ENCODE data around the gene KCNJ11. TPM values are rescaled to one million over a fixed set of nuclear protein-coding genes. Genes with fewer than 3 reads are reported as not detected.

Gene KCNJ11
- total RNA-seq, 1 experiment from 2014 or later = 0.09 TPM

DNA sequence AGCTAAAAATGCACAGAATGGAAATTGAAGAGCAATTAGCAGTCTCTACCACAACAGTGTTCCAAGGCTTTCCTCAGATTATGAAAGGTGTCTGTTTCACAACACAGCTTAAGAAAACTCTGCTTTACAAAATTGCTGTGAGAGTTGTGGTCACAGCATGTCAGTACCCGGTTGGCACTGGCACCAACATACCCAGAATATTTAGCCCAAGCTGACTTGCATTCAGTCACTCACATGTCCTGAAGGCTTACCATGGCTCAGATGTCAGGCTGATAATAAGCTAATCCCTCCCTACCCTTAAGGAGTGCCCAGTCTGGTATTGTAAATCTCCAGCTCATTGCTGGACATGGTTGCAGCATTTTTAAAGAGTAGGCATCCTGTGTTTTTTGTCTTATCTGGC is 22.0 kb downstream of the KCNJ11 start:
- no peak for DNase-seq (ENCODE audit: low spot score)

- DNase-seq (ENCODE audit: low spot score) = peak; percentile 80
Observed at GRCh38 chr11:17354601-17354991, 33.9 kb downstream of the KCNJ11 start.

DNA sequence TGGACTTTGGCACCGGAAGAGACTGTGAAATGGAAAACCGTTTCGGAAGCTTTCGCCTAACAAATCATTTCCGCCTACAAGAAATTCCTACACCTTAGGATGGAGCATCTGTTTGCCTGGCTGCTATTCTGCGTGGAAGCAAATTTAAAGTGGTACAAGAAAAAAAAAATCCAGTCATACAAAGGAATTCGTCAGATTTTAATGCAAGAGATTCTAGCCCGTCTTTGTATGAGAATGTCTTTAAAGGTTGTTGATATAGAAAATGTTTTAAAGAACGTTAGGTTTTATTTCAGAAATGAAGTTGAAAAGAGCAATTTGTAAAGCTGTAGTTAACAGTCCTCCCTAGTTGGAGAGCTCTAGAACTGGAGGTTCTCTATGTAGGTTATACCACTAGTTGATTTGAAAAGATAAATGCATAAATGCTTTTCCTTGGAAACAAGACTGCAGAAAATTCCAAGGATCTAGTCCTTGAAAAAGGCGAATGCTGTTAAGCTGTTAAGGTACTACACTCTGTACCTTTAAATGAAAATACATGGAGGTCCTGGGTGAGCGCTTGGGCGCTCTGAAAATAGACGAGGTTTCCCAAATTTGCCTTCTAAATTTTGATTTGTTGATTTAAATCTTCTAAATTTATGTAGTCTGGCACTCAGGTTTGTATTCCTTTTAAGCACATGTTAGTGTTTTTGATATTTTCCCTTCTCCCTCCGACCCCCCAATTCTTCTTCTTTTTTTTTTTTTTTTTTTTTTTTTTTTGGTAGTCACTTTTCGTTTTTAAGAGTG is 34.4 kb downstream of the KCNJ11 start:
- peak; percentile 6 for DNase-seq (ENCODE audit: low spot score)

DNA sequence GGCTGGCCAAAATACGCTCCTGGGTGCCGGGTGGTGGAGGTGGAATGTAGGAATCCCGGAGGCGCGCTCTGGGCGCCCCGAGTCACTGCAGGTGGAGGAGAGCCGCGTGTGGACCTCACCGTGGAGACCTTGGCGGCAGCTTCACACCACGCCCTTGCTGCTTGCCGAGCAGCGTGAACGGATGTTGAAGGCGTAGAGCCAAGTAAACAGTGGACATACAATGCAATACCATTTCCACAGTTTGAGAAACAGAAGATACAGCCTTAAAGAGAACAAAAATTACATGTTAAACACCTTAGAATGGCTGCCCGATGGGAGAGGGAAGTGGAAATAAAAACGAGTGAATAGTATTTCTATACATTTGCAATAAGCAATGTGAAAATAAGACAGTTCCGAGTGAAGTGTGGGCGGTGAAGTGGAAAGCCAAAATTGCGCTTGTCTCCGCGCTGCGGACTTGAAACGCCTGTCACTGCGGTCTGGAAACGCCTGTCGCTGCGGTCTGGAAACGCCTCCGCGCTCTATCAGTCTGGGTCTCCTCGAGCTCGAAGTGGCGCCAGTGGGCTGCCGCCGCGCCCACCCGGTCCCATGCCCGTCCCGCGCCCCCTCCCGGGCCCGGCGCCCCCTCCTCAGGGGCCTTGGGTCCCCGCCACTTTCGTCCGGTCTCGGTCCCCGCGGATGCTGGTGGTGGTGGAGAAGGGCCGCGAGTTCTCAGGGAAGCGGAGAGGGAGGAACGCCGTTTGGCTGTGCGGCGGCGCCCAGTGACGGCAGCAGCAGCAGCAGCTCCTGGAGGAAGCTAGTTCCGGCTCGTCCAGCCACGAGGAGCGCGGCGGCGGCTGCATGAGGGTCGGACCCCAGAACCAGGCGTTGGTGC is 35.3 kb downstream of the KCNJ11 start:
- peak; percentile 52 for DNase-seq (ENCODE audit: low spot score)

GRCh38 chr11:17351510-17352176 is 36.8 kb downstream of the KCNJ11 start, which contains the start of gene NCR3LG1:
TSS of gene NCR3LG1 (plus strand) at chr11:17351800. CDS start at chr11:17351970, 170 bp downstream.
- no peak for DNase-seq (ENCODE audit: low spot score)

DNA sequence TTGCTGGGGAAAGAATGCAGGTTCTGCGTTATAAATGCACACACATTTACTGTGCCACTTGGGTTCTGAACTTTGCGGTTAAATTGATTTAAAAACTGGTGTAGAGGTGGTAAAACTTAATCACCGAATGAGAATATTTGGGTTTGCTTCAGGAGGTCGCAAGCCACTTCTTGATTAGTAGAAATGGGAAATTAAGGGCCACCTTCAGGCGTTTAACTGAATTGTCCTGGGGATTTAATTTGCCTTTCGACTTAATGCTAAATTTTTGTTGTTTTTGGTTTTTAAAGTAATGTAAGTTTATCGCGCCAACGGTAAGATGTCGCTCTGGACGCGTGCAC is 37.3 kb downstream of the KCNJ11 start:
- DNase-seq (ENCODE audit: low spot score) = no peak

DNA sequence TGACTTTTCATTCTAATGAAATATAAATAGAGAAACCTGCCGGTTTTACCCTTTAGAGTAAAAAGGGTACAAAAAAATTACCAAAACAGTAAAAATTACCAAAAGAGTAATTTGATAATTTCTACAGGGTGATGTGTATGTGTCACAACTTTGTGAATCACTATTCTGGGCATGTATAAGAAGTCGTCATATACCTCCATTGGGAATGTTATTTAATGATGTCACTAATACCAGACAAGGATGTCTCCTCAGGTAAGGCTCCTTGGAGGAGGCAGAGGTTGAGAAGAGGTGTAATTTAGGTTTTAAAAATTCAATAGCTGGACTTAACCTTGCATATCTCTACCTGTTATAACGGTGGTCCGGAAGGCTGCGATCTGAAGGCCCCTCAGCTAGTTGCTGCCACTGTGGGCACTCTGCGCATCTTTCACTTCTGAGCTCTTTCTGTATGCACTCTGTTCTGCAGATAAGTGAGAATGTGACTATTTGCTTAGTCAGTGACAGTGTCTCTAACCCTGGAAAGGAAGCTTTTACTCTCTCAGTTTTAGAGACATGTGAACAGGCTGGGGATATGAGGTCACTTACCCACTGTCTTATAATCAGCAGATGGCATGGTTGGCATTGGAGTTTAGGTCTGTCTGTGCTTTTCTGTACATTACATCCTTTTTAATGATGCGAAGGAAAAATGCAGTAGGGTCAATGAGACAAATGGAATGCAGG is 37.8 kb downstream of the KCNJ11 start:
- no peak for DNase-seq (ENCODE audit: low spot score)

DNA sequence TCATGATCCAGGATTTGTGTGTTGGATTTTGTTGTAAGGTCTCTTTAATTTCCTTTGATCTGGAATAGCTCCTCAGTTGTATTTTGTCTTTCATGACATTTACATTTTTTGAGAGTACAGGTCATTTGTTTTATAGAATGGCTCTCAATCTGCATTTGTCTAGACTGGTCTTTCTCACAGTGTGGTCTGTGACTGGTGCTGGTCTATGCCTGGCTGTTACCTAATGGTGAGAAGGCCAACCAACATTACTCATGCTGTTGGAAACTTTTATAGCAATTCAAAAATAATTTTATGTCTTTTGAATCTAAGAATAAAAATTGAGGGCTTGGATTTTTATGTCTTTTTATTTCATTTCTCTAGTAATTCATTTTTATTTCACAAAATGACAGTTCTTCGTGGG is 40.8 kb downstream of the KCNJ11 start:
- DNase-seq (ENCODE audit: low spot score) = no peak

DNA sequence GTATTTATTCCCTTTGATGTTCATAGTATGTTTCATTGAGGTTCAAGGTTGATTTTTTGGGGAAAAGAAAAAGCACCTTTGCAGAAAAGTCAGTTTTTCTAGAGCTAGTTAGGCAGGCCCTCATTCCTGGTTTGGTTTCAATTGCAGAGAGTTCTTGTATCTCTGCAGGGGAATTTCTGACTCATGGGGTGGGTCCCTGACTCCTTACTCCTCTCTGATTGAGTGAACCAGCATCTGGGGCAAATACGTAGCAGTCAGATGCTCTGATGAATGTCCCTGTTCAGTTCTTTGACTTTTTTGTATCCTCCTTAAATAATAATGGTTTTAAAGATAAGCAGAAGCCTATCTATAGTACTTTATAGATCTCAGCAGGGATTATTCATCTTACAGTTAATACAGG is 44.6 kb downstream of the KCNJ11 start:
- peak; percentile 88 for DNase-seq (ENCODE audit: low spot score)

DNA sequence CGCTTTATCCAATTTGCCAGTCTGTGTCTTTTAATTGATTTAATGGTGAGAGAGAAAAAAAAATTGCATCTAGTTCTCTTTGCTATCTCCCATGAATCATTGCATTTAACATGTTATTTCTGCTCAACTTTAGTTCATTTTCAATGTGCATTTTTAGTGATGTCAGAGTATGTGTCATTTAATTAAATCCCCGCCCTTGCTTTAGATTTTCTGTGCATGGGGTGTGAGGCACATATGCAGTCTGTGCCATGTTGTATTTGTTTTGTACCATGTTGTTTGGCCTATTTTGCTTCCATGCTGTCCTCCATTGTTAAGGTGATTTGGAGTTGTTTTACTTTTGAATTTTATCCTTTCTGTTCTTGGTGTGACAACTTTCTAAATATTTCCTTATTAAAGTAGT is 45.2 kb downstream of the KCNJ11 start:
- DNase-seq (ENCODE audit: low spot score) = no peak

Other genes starting within 250 kb of the KCNJ11 start
- gene PIK3C2A, start 180.7 kb downstream of the KCNJ11 start, total RNA-seq (2014; rRNA removed; shearing (Covaris generic)) = 59.7 and 77.8 TPM in 2 replicates
- gene NUCB2, start 111.9 kb downstream of the KCNJ11 start, total RNA-seq (2014; rRNA removed; shearing (Covaris generic)) = 145 and 150 TPM in 2 replicates
- 0.34 and 0.52 TPM in 2 replicates for gene NCR3LG1, start 36.9 kb downstream of the KCNJ11 start, total RNA-seq (2014; rRNA removed; shearing (Covaris generic))
- not detected in 2 replicates for gene ABCC8, start 88.2 kb upstream of the KCNJ11 start, total RNA-seq (2014; rRNA removed; shearing (Covaris generic))
- not detected in 2 replicates for gene USH1C, start 155.8 kb upstream of the KCNJ11 start, total RNA-seq (2014; rRNA removed; shearing (Covaris generic))
- not detected in 2 replicates for gene OTOG, start 158.6 kb upstream of the KCNJ11 start, total RNA-seq (2014; rRNA removed; shearing (Covaris generic))